Daoy (cell line): ENCODE results near the gene EIF2S3B. TPM values are rescaled to one million over a fixed set of nuclear protein-coding genes. Genes with fewer than 3 reads are reported as not detected.
"Not testable (repeated sequence)": the region's sequence is repeated elsewhere in the genome, so short reads cannot be mapped to it uniquely, and the experiment has no call there.

Source experiments
- DNase-seq: peaks from one replicate; pipeline ENCODE4 v3.0.0-alpha.2; 2015; ENCODE audit warnings: low read depth
- total RNA-seq: library from RNA; depleted of rRNA; stranded (reverse); fragments of >200 nt; shearing (Covaris generic); gene quantifications from 2 replicates; pipeline ENCODE4 v1.2.3, GENCODE V29; 2014; rRNA removed

The EIF2S3B gene
- 0.57 TPM in 2 replicates for total RNA-seq

DNA sequence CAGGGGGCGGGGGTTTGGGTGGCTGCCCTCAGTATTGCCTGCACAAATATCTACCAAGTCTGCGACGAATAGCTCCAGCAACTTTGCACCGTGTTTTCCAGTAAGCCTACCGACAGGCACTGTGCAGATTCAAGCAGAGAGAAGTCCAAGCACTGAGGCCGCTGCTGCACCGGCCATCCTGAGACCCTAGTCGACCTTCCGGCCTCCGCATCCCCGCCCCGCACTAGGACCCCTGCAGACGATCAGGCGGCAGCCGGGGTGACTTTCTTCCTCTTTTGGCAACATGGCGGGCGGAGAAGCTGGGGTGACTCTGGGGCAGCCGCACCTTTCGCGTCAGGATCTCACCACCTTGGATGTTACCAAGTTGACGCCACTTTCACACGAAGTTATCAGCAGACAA lies at the start of gene EIF2S3B:
Gene EIF2S3B (plus strand): TSS at position 271 of the 400 bp plus-strand sequence. CDS start 13 bp downstream, at position 284.
- DNase-seq: no peak

DNA sequence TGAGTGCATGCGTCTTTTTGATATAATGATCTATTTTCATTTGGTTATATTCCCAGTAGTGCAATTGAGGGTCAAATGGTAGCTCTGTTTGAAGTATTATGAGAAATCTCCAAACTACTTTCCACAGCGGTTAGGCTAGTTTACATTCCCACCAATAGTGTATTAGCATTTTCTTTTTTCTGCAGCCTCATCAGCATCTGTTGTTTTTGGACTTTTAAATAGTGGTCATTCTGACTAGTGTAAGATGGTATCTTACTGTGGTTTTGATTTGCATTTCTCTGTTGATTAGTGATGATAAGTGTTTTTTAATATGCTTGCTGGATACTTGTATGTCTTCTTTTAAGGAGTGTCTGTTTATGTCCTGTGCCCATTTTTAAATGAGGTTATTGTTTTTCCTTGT lies 48.8 kb upstream of the EIF2S3B start:
- DNase-seq: no peak

DNA sequence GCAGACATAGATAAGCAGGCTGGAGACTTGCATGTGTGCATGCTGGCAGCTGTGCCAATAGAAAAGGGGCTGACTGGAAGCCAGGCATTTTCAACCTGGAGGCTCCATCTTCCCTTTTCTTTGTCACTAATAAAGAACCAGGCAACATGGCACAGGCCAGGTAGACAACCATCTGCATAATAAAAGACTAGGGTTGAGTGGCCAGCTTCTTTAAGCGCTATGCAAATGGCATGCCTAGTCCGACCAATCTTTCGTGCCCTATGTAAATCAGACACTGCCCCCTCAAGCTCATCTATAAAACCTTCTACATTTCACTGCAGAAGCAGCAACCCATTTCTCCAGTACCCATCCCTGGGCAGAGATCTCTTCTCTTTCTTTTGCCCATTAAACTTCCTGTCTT lies 47.9 kb upstream of the EIF2S3B start:
- no peak for DNase-seq

DNA sequence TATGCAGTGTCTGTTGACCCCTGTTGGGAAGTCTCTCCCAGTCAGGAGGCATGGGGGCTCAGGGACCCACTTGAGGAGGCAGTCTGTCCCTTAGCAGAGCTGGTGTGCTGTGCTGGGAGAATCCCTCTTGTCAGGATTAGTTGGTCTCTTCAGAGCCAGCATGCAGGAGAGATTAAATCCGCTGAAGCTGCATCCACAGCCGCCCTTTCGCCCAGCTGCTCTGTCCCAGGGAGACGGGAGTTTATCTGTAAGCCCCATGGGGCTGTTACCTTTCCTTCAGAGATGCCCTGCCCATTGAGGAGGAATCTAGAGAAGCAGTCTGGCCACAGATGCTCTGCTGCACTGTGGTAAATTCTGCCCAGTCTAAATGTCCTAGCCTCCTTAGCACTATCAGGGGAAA lies 39.4 kb upstream of the EIF2S3B start:
- DNase-seq: no peak

DNA sequence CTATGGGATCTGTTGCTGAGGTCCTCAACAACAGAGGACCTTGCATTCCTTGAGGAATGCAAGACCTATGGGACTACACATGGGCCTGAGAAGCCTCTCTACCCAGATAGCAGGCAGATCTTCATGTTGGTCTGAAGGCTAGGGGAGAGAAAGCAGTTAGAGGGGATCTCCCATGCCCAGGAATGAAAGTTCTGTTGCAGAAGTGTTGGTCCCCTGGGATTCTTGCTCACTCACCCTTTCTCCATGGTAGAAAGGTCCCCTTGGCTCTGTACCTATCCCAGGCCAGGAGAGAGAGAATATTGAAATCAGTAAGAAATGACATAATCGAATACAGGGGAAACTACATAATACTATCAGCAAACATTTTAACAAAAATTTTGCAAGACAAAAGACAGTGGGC lies 36.0 kb upstream of the EIF2S3B start:
- no peak for DNase-seq

DNA sequence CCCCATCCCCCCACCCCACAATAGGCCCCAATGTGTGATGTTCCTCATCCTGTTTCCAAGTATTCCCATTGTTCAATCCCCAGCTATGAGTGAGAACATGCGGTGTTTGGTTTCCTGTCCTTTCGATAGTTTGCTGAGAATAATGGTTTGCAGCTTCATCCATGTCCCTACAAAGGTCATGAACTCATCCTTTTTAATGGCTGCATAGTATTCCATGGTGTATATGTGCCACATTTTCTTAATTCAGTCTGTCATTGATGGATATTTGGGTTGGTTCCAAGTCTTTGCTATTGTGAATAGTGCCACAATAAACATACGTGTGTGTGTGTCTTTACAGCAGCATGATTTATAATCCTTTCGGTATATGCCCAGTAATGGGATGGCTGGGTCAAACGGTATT lies 32.9 kb upstream of the EIF2S3B start:
- not testable (repeated sequence) for DNase-seq

DNA sequence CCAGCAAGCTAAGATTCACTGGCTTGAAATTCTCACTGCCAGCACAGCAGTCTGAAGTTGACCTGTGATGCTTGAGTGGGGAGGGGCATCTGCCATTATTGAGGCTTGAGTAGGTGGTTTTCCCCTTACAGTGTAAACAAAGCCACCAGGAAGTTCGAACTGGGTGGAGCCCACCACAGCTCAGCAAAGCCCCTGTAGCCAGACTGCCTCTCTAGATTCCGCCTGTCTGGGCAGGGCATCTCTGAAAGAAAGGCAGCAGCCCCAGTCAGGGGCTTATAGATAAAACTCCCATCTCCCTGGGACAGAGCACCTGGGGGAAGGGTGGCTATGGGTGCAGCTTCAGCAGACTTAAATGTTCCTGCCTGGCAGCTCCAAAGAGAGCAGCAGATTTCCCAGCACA lies 23.8 kb upstream of the EIF2S3B start:
- not testable (repeated sequence) for DNase-seq

DNA sequence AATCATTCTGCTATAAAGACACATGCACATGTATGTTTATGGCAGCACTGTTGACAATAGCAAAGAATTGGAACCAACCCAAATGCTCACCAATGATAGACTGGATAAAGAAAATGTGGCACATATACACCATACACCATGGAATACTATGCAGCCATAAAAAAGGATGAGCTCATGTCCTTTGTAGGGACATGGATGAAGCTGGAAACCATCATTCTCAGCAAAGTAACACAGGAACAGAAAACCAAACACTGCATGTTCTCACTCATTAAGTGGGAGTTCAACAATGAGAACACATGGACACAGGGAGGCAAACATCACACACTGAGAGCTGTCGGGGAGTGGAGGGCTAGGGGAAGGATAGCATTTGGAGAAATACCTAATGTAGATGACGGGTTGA lies 18.4 kb upstream of the EIF2S3B start:
- not testable (repeated sequence) for DNase-seq

DNA sequence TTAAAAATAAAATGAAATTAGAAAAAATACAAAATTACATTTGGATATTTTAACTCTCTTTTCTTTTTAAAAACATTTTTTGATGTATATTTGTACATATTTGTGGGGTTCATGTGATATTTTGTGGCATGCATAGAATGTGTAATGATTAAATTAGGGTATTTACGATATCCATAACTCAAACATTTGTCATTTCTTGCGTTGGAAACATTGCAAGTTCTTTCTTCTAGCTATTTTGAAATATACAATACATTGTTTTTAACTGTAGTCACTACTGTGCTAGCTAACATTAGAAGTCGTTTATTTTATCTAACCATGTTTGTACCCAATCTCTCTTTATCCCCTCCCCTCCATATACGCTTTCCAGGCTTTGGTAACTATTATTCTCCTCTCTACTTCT lies 13.9 kb upstream of the EIF2S3B start:
- DNase-seq: no peak

DNA sequence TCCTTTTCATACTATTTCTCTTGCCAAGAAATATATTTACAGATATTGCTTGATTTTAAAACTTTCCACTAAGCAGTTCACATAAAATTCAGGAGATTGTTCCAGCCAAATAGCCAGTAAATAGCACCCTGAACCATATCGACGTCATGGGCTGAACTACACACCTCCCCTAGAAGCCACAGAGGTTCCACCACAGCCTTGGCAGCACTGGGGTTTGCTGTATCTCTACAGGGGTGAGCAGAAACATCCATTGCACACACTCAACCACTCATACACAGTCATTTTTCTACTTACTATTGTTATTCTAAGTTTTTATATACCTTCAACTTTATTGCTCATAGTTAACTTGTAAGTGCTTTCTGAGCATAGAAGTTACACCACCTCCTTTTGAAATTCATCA lies 8.1 kb upstream of the EIF2S3B start:
- no peak for DNase-seq

DNA sequence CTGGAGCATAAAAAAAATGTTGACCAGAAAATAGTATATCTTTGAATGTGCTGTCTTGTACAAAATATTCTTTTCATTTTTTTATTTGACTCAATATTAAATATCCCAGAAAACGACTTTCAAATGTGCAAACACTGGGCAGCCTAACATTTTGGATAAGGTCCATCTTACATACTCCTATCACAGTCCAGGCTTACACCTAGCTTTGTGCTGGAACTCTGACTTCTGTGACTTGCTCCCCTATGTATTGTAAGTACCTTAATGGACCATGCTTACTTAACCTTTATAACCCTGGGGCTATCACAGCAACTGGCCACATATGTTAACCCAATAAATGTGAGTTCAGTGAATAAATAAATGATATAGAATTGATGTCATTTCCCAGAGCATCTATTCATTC lies 7.6 kb upstream of the EIF2S3B start:
- no peak for DNase-seq

DNA sequence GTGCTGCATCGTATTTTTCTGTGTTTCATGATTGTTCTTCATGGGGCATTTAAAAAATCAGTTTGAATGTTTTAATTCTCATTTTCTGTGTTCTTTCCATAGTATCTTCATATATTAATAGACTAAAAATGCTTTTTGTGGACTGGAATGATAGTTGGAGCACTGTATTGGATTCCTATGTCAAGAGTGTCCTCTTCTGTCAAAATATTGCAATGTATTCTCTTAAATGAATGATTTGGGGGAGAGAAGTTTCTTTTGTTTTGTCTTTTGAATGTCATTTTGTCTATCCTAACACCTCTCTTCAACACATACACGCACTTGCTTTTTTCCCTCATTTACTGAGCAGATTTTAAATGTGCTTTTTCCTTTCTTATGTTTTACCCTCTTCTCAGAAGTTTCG lies 4.7 kb upstream of the EIF2S3B start:
- DNase-seq: no peak

DNA sequence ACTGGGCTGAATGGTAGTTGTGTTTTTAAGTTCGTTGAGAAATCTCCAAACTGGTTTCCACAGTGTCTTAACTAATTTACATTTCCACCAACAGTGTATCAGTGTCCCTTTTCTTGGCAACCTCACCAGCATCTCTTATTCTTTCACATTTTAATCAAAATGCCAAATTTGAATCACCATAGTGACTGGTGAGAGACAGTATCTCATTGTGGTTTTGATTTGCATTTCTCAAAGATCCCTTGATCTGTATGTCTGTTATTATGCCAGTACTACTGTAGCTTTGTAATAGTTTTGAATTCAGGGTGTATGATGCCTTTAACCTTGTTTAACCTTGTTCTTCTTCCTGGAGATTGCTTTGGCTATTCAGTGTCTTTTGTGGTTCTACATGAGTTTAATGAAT lies 2.2 kb upstream of the EIF2S3B start:
- DNase-seq: no peak

DNA sequence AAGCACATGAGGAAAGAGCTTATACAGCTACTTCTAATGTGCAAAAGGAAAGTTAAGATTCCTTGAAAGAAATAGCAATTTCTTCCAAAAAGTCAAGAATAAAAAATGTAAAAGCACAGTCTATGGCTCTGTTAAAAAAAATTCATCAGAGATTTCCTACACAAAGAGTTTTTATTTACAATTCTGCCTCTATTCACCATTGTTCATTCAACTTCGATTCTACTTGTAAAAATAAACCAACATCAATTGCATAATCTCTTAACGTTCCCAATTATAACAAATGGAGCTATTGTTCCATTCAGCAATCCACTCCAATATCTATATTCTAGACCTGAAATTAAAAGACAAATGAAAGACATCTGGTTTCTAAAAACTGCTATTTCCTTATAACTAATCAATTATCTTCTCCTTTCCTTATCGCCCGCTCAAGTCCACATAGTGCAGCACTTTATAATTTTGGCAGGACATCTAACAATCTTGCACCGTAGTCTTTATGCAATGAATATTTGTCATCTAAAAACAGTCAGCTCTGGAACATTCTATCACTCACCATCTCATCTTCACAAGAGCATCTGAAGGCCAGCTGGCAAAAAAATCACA lies 6.2 kb downstream of the EIF2S3B start:
- no peak for DNase-seq

DNA sequence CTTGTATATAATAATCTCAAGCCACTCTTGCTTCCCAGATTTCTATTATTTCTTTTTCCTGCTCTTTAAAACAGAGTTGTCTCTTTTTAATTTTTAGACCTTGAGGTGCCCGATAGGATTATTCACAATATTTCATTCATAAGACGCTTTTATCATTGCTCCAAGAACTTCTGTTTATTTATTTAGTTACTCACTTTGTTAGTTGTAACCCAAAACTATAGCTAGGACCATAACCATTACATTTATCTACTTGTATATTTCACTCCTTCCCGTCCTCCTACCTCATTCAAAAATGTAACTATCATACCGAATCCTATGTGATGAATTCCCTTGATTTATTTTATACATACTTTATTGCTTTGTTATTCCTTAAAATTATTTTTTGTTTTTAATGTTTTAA lies 7.1 kb downstream of the EIF2S3B start:
- DNase-seq: no peak

DNA sequence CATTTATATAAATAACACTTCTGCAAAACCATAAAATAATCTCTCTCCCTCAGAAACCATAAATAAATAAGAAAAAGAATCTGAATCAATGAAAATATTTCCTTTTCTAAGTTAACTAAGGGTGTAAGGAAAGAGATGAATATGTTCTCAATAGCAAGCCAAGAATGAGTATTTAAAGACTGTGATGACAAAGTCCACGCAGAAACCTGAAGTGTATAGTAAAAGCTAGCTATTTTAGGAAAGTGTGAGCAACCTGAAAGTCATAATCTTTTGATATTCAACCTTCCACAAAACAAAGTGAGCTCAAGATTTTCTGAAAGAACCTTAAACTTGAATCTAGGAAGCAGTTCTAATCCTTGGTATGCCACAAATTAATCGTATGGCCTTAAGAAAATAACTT lies 15.9 kb downstream of the EIF2S3B start:
- DNase-seq: no peak

DNA sequence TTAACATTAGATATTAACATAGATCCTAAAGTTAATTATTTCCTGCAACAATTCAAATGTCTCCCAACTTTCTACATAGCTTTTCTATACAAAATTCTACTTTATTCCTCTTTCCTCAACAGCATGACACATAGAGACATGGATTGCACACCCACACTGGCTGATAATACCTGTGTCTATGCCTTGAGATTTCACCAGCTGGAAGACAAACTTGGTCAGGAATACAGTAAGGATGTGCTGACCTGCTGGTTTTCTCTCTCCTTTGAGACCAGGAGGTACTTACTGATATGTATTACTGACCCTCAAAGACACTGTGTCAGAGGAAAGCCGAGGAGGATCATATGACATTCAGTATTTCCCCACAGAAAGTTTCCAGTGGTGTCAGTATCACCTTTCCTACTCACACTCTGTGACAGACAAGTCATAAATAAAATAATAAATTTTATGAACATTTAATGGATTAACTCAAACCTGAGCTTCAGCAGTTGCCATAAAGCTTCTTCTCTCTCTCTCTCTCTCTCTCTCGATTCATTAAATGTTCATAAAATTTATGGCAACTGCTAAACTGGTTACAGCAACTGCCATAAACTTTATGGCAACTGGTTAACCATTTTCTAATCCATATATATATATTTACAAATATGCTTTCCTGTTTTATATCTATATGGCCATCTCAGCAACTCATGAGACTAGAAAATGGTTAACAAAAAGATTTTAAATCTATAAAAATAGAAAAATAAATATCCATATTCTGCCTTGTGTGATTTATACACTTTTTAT lies 22.7 kb downstream of the EIF2S3B start:
- DNase-seq: no peak

DNA sequence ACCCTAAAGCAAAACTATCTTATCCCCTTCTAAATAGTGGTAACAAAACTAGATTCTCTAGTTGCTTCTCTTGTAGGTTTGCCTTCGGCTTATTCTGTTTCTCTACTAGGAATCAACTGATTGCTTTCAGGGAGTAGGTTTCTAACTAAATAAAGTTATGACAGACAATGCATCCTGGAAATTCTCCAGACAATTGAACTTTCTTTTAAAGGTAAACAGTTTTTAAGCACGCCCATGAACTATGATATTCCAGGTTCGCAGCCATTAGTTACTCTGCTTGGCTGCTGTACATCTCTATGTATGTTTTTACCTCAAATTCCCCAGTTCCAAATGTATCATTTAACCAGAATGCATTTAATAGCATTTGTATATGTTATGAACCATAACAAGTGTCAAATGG lies 23.9 kb downstream of the EIF2S3B start:
- DNase-seq: no peak

DNA sequence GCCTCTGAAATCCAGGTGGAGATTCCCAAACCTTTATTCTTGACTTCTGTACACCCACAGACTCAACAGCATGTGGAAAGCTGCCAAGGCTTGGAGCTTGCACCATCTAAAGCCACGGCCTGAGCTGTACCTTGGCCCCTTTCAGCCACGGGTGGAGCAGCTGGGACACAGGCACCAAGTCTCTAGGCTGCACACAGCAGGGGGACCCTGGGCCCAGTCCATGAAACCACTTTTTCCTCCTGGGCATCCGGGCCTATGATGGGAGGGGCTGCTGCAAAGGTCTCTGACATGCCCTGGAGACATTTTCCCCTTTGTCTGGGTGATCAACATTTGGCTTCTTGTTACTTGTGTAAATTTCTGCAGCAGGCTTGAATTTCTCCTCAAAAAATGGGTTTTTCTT lies 32.0 kb downstream of the EIF2S3B start:
- DNase-seq: no peak

DNA sequence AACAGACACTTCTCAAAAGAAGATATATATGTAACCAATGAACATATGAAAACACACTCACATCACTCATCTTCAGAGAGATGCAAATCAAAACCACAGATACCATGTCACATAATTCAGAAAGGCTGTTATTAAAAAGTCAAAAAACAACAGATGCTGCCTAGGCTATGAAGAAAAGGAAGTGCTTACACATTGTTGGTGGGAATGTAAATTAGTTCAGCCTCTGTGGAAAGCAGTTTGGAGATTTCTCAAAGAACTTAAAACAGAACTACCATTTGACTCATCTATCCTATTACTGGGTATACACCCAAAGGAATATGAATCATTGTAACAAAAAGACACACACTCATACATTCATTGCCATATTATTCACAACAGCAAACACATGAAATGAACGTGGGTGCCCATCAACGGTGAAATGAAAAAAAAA lies 35.1 kb downstream of the EIF2S3B start:
- no peak for DNase-seq

DNA sequence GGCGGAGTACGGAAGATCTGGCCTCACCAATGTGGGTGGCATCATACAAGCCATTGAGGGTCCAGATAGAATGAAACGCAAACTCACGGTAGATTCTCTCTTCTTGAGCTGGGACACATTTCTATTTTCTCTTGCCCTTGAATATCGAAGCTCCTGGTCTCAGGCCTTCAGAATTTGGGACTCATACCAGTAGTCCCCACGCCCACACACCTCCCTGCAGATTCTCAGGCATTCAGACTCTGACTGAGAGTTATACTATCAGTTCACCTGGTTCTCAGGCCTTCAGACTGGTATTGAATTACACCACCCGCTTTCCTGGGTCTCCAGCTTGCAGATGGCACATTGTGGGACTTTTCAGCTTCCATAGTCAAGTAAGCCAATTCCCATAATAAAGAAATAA lies 37.8 kb downstream of the EIF2S3B start:
- DNase-seq: no peak

DNA sequence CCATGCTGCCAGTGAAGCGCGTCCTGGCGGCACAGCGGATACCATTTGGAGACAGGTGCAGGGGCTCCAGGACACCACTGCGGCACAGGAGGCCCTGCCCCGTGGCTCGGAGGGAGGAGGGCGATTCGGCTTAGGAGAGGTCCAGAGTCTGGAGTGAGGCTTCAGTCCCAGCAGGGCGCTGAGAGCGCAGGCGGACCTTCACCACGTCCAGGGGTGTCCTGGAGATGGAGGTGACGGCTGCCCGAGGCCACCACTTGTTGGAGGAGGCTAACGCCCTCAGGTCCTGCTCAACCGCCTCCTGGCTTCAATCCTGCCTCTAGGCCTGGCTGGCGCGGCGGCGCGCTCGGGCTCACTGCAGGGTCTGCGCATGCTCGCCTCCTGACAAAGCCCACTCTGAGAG lies 45.7 kb downstream of the EIF2S3B start:
- DNase-seq: no peak

DNA sequence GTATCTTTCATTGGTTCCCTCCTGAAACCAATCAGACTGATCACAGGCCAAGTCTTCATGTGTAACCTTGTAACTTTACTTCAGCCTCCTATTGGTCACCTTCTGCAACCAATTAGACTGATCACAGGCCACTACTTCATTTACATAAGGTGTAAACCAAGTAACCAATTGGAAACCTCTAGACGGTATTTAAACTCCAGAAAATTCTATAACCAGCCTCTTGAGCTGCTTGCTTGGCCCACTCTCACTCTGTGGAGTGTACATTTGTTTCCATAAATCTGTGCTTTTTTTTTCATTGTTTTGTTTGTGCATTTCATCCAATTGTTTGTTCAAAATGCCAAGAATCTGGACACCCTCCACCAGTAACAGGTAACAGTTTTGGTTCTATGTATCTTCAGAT lies 47.5 kb downstream of the EIF2S3B start:
- DNase-seq: no peak
